ENCODE measurements around the gene UBXN4. TPM values are rescaled to one million over a fixed set of nuclear protein-coding genes. Genes with fewer than 3 reads are reported as not detected.
"Not testable (repeated sequence)": the region's sequence is repeated elsewhere in the genome, so short reads cannot be mapped to it uniquely, and the experiment has no call there.

Gene UBXN4
- total RNA-seq, 1 experiment from 2014 or later = 83.7 TPM

DNA sequence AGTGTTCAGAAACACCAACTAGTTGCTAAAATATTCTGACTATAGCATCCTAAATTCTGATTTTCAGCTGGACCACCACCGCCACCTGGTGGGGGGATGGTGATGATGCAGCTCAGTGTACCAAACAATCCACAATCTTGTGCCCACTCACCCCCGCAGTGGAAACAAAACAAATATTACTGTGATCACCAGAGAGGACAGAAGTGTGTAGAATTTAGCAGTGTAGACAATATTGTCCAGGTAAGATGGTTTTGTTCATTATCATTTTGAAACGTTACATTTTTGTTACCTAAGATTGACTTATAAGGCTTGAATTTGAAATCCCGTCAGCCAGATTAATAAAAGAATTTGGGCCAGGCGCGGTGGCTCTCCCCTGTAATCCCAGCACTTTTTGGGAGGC, 31.7 kb upstream of the UBXN4 start:
- CTCF ChIA-PET = interaction anchor here (0.6 to 1.9 kb wide), 6 partner anchors 30 to 721 kb away, joined by 3 to 8 read pairs (median 4); no protein-coding TSS in a partner anchor
- POLR2A ChIA-PET = no interaction called here
- intact Hi-C loops (cut with micrococcal nuclease; ENCODE audit: unreplicated experiment) (loop anchor here (5.0 to 10.0 kb wide), 2 partner anchors 238 to 705 kb away; no protein-coding TSS in a partner anchor), in situ Hi-C loops (cut with HindIII; ENCODE audit: low pct_unique_long_range_greater_than_20kb, low sequenced_read_pairs) (no loop called here)
- TF ChIP-seq CTCF (IDR thresholded peaks at IDR 0.05) = peak; percentile 95
- no peak for TF ChIP-seq SIN3A (IDR thresholded peaks at IDR 0.05; ENCODE audit: borderline replicate concordance, insufficient read depth, low read depth, low read length)
- peaks cover 3% of the 10 kb centered on the region; the same call in 1 of the 2 replicates for H3K36me3 ChIP-seq (ENCODE audit: control insufficient read depth, insufficient read depth, low read length)
- H3K4me1 ChIP-seq (ENCODE audit: control insufficient read depth, insufficient read depth, low read length) = no peaks in the 10 kb centered on the region
- no peak overlapping the region for H3K27ac ChIP-seq (ENCODE audit: low read length)
- no peak overlapping the region for H3K4me3 ChIP-seq (ENCODE audit: low read depth in 2 of 2, low read length in 2 of 2)
- H3K9me3 ChIP-seq (ENCODE audit: control insufficient read depth, insufficient read depth, low read depth, low read length) = no peaks in the 10 kb centered on the region
- BruUV-seq (replicated peaks) = no TSS peak
- ATAC-seq = peak; percentile 70
- no peaks in the 10 kb centered on the region for H3K27me3 ChIP-seq (ENCODE audit: control insufficient read depth, insufficient read depth, low read length)
- no peak for DNase-seq (ENCODE audit: low read depth, low spot score)

GRCh38 chr2:135715086-135715485, 26.6 kb upstream of the UBXN4 start:
- in situ Hi-C loops (cut with HindIII; ENCODE audit: low pct_unique_long_range_greater_than_20kb, low sequenced_read_pairs); H3K4me3 ChIP-seq (ENCODE audit: low read depth in 2 of 2, low read length in 2 of 2); DNase-seq (ENCODE audit: low read depth, low spot score); ATAC-seq; H3K36me3 ChIP-seq (ENCODE audit: control insufficient read depth, insufficient read depth, low read length); H3K9me3 ChIP-seq (ENCODE audit: control insufficient read depth, insufficient read depth, low read depth, low read length); H3K27ac ChIP-seq (ENCODE audit: low read length); POLR2A ChIA-PET; H3K4me1 ChIP-seq (ENCODE audit: control insufficient read depth, insufficient read depth, low read length); CTCF ChIA-PET; BruUV-seq (replicated peaks); H3K27me3 ChIP-seq (ENCODE audit: control insufficient read depth, insufficient read depth, low read length): not testable (repeated sequence)
- intact Hi-C loops (cut with micrococcal nuclease; ENCODE audit: unreplicated experiment) = loop anchor here (10.0 kb wide), 1 partner anchor 710 kb away; no protein-coding TSS in a partner anchor

DNA sequence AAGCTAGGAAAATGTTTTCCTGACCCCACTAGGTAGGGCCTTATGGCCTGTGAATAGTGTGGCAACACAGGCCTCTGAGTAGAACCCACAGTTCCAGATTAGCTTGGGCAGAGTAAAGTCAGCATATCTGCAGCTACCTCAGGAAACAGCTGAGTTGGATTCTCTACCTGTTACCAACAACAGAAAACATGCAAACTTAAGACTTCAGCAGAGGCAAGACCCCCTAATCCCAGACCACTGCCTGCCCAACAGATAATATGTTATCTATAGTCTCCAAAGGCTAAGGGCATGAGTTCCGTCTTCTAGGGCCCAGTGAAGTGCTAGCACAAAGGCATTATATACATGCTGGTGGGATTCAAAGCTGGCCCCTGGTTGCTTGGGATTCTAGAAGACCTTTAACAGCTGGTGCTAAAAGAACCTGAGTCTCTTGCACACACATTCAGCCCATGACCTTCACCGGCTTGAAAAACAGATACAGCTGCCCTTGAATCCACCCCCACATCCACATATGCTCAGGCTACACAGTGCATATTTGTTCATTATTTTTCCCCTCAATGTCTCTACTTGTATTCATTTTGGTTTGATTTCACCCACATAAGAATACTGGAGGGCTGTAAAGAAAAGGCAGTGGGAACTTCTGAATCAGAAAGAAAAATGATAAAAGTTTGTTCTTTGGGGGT, 13.5 kb upstream of the UBXN4 start:
- ChIA-PET POLR2A (no interaction called here), CTCF (interaction anchor here (0.5 kb wide), 1 partner anchor 581 kb away, joined by 6 read pairs; no protein-coding TSS in a partner anchor)
- BruUV-seq (replicated peaks) = no TSS peak
- DNase-seq (ENCODE audit: low read depth, low spot score) (no peak), ATAC-seq (0 out of 2 replicates have a peak, but pooled peaks have one; percentile 59)
- no peak overlapping the region for H3K27ac ChIP-seq (ENCODE audit: low read length)
- peaks cover 8% of the 10 kb centered on the region for H3K36me3 ChIP-seq (ENCODE audit: control insufficient read depth, insufficient read depth, low read length)
- no peaks in the 10 kb centered on the region for H3K27me3 ChIP-seq (ENCODE audit: control insufficient read depth, insufficient read depth, low read length)
- H3K9me3 ChIP-seq (ENCODE audit: control insufficient read depth, insufficient read depth, low read depth, low read length) = no peaks in the 10 kb centered on the region
- no peak overlapping the region for H3K4me3 ChIP-seq (ENCODE audit: low read depth in 2 of 2, low read length in 2 of 2)
- intact Hi-C loops (cut with micrococcal nuclease; ENCODE audit: unreplicated experiment) (no loop called here), in situ Hi-C loops (cut with HindIII; ENCODE audit: low pct_unique_long_range_greater_than_20kb, low sequenced_read_pairs) (no loop called here)
- no peaks in the 10 kb centered on the region for H3K4me1 ChIP-seq (ENCODE audit: control insufficient read depth, insufficient read depth, low read length)
- no peak for TF ChIP-seq TCF7L2 (IDR thresholded peaks at IDR 0.05; ENCODE audit: low read depth, low read length)
- TF ChIP-seq SIN3A (IDR thresholded peaks at IDR 0.05; ENCODE audit: borderline replicate concordance, insufficient read depth, low read depth, low read length) = no peak
- no peak for TF ChIP-seq CTCF (IDR thresholded peaks at IDR 0.05)
- TF ChIP-seq, protein P1, sequence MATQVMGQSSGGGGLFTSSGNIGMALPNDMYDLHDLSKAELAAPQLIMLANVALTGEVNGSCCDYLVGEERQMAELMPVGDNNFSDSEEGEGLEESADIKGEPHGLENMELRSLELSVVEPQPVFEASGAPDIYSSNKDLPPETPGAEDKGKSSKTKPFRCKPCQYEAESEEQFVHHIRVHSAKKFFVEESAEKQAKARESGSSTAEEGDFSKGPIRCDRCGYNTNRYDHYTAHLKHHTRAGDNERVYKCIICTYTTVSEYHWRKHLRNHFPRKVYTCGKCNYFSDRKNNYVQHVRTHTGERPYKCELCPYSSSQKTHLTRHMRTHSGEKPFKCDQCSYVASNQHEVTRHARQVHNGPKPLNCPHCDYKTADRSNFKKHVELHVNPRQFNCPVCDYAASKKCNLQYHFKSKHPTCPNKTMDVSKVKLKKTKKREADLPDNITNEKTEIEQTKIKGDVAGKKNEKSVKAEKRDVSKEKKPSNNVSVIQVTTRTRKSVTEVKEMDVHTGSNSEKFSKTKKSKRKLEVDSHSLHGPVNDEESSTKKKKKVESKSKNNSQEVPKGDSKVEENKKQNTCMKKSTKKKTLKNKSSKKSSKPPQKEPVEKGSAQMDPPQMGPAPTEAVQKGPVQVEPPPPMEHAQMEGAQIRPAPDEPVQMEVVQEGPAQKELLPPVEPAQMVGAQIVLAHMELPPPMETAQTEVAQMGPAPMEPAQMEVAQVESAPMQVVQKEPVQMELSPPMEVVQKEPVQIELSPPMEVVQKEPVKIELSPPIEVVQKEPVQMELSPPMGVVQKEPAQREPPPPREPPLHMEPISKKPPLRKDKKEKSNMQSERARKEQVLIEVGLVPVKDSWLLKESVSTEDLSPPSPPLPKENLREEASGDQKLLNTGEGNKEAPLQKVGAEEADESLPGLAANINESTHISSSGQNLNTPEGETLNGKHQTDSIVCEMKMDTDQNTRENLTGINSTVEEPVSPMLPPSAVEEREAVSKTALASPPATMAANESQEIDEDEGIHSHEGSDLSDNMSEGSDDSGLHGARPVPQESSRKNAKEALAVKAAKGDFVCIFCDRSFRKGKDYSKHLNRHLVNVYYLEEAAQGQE (IDR thresholded peaks at IDR 0.05; ENCODE audit: insufficient read depth in 1 of 2, low read depth in 2 of 2, low read length in 1 of 2) = no peak
- TF ChIP-seq POLR2AphosphoS5 (IDR thresholded peaks at IDR 0.05; ENCODE audit: low read depth, low read length) = no peak

Data from Panc1 (cell line).